Measurements from ENCODE around the gene NOL7.

The NOL7 gene
- total RNA-seq, result 53.8 to 130 (median 67.3) reads per million in 4 experiments

DNA sequence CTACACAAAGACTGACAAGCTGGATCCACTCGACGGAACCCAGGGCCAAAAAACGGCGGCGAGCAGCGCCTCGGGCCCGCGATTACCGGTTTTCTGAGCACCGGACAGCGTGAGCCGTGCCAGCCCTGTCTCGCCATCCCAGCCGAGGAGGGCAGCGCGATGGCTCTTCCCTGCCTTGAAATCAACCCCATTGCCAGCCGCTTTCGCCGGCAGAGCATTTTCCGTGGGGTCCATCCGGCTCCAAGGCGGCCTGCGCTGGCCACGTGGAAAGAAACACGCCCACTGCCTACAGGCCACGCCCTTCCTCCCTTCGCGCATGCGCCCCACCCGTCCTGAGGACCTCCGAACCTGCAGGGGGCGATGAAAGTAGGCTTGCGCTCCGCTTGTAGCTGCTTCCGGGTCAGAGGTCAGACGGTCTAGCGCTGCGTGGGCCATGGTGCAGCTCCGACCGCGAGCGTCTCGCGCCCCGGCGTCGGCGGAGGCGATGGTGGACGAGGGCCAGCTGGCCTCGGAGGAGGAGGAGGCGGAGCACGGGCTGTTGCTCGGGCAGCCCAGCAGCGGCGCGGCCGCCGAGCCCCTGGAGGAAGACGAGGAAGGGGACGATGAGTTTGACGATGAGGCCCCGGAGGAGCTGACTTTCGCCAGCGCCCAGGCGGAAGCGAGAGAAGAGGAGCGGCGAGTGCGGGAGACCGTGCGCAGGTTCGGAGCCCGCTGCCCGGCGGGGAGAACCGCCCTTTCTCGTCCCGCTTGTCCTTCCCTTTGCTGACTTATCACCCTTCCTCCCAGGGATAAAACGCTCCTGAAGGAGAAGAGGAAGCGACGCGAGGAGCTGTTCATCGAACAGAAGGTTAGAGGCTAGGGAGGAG is at the start of gene NOL7:
Gene NOL7, plus strand, starts transcription at position 410 of the 866 bp plus-strand sequence. Its CDS starts 24 bp downstream, at position 434.
- DNase-seq, result peak; percentile 96

DNA sequence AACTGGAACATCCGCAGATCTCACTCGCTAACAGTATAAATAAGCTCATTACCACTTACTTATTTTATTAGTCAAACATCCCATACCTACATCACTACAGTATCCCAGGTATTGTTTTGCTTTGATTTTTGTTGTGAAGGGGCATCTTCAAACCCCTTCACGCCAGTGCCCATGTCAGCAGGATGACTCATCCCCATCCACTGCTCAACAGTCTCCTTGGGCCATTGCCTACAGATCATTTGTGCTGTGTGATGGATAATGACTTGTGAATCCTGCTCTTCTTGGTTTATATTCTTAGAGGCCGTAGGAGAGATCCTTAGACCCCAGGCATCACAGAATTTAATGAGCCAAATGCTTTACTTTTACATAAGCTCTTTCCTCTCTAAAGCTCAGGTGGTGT is 49.2 kb upstream of the NOL7 start:
- DNase-seq, result no peak

DNA sequence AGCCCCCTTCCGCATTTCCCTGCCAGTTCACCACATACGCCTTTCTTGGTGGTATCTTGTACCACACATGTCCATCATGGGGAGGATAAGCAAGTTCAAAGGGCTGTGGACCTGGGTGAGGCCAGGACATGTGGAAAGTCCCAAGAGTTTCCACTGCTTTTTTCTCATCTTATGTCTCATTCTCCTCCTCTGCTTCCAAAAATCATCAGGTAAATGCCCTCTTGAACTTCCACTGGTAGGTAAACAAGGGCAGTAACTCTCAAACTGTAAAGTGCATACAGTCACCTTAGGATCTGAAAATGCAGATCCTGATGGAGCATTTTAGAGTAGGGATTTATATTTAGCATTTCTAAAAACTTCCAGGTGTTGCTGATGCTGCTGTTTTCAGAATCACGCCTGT is 48.6 kb upstream of the NOL7 start:
- no peak for DNase-seq

DNA sequence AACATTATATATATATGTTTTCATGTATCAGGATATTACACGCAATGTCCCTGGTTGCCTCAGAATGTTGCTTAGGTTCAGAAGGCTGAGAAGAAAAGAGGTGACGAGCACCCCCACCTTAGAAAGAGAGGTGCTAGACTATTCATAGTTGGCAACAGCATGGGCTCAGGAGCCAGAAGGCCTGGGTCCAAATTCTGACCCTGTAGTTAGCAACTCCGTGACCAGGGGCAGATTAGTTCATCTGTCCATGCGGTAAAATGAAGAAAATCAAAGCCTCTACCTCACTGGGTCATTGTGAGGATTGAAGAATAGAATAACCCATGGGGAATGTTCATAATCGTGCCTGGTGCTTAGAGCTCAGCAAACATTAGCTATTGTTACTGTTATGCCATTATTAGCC is 46.2 kb upstream of the NOL7 start:
- DNase-seq, result no peak

DNA sequence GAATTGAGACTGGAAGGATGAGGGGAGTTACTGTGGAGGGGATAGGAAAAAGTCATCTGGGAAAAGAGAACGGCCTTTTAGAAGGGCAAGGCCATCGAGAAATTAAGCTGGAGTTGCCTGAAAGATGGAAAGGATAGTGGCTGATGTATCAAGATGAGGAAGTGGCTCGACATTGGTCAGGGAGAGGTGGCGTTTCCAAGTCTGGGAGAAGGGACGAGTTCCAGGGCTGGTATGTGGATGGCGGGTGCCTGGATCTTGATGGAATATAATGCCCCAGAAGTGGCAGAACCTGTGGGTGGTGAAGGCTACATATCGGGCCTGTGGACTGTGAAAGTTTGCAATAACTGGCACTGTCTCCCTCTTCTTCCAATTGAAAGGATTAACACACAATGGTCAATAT is 42.9 kb upstream of the NOL7 start:
- DNase-seq, result no peak

DNA sequence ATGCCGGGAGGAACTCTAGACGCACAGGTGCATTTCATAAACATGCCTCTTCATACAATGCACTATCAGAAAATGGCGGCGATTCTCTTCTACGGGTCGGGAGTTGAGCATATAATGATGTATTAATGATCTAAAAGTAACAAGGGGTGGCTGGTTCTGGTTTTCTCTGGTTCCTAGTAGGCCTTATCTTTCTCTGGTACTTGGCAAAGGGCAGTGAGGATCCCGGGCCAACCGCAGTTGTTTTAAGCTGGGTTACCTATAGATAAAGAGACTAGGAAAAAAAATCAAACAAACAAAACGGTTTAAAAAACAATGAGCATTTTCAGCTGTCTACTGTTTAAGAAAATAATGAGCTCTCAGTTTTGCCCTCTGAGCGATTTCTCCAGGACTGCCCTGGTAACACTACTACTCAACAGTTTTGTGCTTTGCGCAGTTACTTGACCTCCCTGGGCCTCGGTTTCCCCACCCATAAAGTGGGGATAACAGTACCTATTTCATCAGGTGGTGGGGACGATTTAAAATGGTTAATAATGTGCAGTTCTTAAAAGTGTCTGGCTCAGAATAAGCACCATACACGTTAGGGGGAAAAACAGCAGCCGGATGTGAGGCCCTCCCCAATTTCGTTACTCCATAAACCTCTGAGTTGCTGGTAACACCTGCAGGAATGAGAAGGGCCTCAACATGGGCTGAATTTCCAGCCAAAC is 42.0 kb upstream of the NOL7 start:
- no peak for DNase-seq

DNA sequence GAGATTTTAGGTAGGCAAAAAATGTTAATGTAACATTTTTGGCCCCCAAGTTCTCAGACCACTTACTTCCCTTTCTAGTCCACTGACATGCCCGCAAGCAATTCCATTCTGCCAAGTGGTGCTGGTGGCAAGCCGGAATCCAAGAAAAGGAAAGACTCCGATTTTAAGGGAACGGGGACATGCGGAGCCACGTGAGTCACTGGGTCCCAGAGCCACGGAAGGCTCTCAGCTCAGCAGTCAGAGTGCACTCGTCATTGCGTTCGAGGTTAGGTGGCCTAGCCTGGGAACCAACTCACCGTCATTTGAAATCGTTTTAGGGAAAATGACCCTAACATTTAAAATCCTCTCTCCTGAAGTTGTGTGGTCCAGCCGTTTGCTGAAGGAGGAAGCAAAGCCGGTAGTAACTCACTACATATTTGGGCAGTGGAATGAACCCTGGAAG is 41.4 kb upstream of the NOL7 start:
- no peak for DNase-seq

DNA sequence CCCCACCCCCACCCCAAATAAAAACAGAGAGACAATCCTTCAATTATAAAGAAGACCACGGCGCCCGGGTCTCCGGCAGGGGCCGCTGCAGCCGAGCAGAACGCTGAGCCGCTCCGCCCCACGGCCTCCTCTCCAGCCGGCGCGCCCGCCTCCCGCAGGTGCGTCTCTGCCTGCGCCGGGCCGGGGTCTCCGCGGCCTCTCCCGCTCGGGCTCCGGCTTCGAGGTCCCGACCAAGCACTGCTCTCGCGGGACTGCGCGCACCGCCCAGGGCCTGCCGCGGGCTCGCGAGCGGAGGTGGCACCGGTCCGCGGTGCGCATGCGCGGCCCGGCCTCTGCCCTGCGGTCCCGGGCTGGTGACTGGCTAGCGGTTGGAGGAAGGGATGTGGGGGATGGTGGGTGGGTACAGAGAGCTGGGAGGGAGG is 41.0 kb upstream of the NOL7 start:
- peak; percentile 87 for DNase-seq

DNA sequence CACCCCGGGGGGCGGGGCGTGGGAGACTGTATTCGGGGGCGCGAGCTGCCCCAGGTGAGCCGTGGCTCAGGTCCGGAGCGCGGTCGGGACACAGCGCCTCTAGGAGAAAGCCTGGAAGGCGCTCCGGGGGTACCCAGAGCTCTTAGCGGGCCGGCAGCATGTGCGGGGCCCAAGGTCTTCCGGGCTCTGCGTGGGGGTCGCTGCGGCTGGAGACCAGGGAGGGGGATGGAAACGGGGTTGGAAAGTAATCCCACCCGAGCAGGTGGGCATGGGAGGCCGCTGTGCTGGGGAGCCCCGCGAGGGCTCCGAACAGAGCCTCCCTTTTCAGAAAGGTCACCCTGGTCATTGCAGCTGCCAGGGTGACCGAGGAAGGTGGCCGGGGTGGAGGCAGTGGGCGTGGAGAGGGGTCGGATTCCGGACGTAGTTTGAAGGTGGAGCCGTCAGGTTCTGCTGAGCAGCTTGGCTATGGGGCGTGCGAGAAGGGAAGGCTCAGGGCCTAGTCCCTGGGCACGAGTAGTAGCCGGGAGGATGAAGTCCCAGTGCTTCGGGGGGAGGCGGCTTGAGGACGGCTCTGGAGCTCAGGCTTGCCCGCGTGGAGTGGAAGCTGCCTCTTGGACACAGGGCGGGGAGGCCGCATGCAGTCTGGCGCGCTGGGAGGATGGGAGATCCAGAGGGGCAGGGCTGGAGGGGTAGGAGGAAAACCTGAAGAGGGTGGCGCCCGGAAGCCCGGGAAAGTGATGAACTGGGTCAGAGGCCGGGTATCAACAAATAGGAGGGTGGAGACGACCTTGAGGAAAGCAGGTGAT is 40.4 kb upstream of the NOL7 start, which contains the start of gene SIRT5:
Gene SIRT5, plus strand, starts transcription at position 31 of the 806 bp plus-strand sequence. CDS start 9,510 bp downstream, outside the sequence.
- DNase-seq, result peak; percentile 53

DNA sequence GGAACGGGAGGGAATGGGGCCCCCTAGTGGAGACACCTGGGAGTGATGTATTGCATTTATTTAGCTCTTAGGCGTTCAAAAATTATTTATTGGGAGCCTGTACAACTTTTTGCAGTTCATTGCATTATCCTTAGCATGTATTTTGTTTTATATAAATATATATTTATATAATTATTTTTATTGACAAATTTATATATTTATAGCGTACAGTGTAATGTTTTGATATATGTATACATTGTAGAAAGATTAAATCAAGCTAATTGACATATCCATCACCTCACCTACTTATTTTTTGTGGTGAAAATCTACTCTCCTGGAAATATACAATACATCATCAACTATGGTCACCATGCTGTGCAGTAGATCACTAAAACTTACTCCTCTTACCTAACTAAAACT is 39.8 kb upstream of the NOL7 start:
- DNase-seq, result no peak

DNA sequence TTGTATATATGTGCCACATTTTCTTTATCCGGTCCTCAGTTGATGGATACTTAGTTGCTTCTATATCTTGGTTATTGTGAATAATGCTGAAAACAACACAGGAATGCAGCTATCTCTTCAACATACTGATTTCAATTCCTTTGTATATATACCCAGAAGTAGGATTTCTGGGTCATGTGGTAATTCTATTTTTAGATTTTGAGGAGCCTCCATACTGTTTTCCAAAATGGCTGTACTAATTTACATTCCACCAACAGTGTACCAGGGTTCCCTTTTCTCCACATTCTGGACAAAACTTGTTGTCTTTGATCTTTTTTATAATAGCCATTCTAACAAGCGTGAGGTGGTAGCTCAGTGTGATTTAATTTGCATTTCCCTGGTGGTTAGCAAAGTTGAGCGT is 39.1 kb upstream of the NOL7 start:
- no peak for DNase-seq

DNA sequence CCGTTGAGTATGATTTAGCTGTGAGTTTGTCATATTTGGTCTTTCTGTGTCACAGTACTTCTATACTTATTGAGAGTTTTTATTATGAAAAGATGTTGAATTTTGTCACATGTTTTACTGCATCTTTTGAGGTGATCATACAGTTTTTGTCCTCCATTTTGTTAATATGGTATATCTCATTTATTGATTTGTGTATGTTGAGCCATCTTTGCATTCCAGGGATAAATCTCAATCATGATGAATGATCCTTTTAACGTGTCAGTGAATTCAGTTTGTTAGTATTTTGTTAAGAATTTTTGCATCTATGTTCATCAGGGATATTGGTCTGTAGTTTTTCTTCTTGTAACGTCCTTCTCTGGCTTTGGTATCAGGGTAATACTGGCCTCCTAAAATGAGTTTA is 37.2 kb upstream of the NOL7 start:
- DNase-seq, result no peak

DNA sequence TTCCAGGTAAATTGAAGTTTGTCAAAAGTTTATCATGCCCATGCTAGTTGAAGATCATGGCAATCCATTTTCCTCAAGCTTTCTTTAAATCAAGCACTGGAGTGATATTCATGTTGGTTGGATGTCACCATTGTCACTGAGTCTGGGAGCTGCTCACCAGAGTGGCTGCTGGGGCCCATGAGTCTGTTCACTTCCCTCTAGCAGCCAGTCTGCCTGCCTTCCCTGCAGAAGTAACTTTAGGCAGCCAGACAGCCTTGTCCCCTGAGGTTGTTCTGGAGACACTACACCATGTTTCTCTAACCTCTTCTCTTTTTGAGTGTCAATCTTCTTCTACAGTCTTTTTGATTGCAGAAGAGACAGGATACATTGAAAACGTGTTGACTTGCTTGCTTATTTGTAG is 35.2 kb upstream of the NOL7 start:
- DNase-seq, result no peak

DNA sequence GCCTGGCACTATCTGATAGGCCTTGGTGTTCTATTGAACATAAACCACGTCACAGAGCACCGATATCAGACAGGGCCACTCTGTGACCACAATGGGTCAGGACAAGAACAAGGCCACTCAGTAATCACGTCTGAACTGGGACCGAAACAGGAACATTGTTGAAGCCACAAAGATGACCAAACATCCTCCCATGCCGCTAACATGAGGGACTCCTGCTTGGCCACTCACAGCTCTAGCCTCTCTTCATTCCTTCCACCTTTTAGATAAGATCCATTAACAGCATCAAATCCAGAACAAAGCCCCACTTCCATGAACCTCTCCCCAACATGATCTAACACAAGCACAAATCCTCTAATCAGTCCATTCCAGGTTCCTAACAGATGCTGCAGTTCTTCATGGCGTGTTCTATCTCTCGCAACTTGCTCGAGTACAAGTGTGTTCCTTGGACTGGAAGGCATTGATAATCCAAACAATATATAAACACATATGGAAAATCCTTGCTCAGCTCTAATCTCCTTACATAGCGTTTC is 33.4 kb upstream of the NOL7 start:
- no peak for DNase-seq

DNA sequence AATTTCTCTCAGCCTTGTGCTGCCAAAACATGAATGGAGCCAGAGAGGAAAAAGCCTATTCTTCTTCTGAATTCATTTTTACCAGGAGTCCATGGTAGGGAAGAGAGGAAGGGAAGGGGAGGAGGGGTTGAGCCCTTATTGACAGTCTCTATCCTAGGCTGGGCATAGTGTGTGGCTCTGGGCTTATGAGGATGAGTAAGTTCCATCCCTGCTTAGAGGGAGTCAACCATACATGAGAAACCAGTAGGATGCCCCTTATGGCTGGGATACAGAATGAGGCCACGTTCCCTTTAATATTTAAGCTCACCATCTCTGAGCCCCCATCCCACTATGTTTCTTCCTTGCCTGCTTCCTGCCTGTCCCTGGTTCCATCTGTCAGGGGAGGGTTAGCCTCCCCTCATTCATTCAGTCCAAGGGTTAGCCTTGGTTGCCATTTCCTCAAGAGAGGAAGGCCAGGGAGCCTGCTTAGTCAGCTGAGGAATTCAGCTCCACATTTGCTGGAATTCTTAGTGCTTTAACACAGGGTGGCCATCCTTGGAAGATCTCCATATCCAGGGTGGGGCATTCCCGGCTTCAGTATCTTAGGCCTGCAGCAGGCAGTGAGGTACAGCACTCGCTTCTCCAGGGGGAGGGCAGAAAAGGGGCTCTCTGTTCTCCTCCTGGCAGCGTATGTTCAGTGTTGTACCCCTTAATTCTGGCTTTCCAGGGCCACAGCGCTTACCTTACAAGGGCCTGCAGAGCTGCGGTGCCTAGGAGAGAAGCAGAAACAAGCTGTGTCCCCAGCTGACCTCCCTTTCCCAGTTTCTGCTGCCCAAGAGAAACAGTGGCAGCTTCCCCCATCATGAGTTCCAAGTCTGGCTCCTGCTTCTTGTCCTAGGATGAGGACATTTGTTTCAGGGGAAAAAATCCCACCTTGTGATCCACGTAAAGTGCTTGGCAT is 28.3 kb upstream of the NOL7 start:
- no peak for DNase-seq

DNA sequence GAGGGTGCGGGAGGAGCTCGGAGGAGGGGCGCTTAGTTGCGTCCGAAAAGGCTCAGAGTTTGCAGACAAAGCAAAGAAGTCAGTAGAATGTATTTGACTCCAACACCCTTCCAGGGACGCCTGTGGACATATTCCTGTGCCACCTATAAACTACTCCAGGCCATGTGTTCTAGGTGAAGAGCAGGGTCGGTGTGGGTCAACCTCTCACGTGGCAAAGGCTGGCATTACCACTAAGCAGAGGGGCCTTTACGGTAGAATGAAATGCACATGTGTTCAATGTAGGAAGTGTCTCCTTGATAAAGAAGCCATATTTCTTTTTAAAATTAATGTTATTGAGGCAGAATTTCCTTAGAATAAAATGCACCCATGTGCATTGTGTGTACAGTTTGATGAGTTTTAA is 25.3 kb upstream of the NOL7 start:
- DNase-seq, result no peak

DNA sequence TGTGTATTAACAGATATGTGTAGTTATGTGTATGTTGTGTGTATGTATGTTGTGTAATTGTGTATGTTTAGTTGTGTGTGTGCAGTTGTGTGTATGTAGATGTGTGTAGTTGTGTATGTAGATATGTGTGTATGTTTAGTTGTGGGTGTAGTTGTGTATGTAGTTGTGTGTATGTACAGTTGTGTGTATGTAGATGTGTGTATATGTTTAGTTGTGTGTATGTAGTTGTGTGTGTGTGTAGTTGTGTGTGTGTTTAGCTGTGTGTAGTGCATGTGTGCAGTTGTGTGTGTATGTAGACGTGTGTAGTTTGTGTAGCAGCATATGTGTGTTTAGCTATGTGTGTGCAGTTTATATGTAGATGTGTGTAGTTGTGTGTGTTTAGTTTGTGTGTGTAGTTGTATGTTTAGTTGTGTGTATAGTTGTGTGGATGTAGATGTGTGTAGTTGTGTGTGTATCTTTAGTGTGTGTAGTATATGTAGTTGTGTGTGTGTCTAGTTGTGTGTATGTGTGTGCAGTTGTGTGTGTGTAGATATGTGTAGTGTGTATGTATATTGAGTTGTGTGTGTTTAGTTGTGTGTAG is 24.5 kb upstream of the NOL7 start:
- no peak for DNase-seq

DNA sequence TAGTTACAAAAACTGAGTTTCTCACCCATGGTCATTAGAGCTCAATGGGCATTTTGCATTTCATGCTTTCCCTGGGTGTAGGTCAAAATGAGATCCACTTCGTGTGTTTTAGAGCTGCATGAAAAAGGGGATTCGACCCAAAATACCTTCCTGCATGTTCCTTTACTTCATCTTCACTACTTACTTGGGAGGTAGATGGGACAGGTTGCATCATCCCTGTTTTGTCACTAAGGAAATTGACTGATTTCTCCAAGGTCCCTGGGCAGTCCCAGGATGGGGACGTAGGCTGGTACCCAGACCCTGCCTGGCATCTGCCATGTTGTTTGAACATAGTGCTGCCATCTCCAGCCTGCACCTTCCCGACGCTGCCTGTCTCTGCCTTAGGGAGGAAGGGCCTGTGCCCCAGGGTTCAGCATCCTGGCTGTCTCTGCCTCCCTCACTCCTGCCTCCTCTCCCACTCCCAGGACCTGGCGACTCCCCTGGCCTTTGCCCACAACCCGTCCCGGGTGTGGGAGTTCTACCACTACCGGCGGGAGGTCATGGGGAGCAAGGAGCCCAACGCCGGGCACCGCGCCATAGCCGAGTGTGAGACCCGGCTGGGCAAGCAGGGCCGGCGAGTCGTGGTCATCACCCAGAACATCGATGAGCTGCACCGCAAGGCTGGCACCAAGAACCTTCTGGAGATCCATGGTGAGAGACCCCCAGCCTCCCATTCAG is 23.8 kb upstream of the NOL7 start:
- DNase-seq, result no peak

DNA sequence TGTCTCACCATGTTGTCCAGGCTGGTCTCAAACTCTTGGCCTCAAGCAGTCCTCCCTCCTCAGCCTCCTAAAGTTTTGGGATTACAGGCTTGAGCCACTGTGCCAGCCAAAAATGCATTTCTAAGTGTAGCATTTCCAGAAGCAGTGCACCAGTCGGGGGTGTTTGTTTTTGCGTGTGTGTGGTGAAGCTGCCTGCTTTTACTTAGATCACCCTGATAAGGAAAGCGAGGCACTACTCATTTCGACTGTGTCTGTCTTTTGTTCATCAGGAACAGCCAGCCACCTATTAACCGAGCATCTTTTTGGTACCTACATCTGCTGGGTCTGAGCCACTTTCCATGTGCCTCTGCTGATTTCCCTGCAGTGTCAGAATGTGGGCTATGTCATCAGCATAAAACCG is 22.0 kb upstream of the NOL7 start:
- DNase-seq, result no peak

DNA sequence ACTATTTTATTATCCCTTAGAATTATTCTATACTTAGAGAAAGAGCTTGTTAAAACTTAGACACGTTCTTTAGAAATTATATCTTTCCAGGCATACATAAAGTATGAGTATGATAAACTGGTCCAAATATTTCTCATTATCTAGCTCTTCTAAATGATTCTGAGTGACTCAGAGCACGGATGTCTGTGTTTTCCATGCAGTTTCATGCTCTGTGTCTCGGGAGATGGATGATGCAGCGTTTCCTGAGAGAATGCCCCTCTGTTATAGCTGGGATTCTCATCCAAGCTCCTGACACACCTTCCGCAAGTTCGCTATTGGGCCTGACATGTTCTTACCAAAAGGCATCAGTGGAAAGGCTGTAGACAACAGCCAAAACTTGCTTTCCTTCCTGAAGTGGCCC is 21.4 kb upstream of the NOL7 start:
- DNase-seq, result no peak

DNA sequence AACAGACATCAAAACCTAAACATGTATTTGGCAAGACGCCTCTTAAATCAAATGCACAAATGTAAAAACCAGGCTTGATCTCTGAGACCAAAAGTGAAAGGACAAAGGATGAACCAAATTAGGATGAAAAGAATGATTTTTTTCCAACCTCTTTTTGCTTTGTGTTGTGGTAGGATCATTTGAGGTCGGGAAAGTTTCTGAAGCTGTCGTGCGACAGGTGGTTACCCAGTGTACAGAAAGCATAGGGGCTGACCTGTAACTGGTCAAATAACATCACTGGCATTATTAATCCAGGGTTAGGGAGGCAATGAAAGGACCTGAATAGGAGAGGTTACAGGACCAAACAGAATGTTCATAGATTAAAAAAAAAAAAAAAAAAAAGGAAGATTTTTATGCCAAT is 18.1 kb upstream of the NOL7 start:
- no peak for DNase-seq
